Progenitor cell of endocrine pancreas (in vitro differentiated cells): ENCODE measurements around the gene ZBTB18. TPM values are rescaled to one million over a fixed set of nuclear protein-coding genes. Genes with fewer than 3 reads are reported as not detected.

Source experiments
- DNase-seq: peaks from one replicate; pipeline ENCODE4 v3.0.0; 2021; ENCODE audit warnings: low spot score; ENCODE audit not compliant: unreplicated experiment
- H3K27ac Mint-ChIP-seq: 2 replicates; pipeline ENCODE4 v1.8.0; 2021; ENCODE audit warnings: mild to moderate bottlenecking, moderate library complexity, mixed read lengths
- H3K27me3 Mint-ChIP-seq: 2 replicates; pipeline ENCODE4 v1.8.0; 2021; ENCODE audit warnings: mixed read lengths
- H3K36me3 Mint-ChIP-seq: 2 replicates; pipeline ENCODE4 v1.8.0; 2022; ENCODE audit warnings: mixed read lengths; ENCODE audit not compliant: insufficient read depth
- H3K4me1 Mint-ChIP-seq: 2 replicates; pipeline ENCODE4 v1.8.0; 2021; ENCODE audit warnings: low read depth, mixed read lengths
- H3K4me3 Mint-ChIP-seq: 2 replicates; pipeline ENCODE4 v1.8.0; 2021; ENCODE audit warnings: low read depth, mild to moderate bottlenecking, moderate library complexity, mixed read lengths
- H3K9me3 Mint-ChIP-seq: 2 replicates; pipeline ENCODE4 v1.8.0; 2021; ENCODE audit warnings: low read depth, mixed read lengths
- total RNA-seq: library from RNA; stranded (reverse); gene quantifications from 2 replicates; pipeline ENCODE4 v1.2.1, GENCODE V29; 2021
- TF ChIP-seq, protein P1 (sequence below): fragments of 200-600 bp; sonication (generic); IDR thresholded peaks from one replicate; pipeline ENCODE4 v1.5.0; 2021; ENCODE audit warnings: antibody characterized with exemption, mild to moderate bottlenecking; ENCODE audit not compliant: unreplicated experiment

ZBTB18 gene
- total RNA-seq, 1 donor from 2014 or later, result 32.3 TPM

GRCh38 chr1:244099258-244099930, 48.3 kb downstream of the ZBTB18 start:
- no peak overlapping the region for H3K27ac Mint-ChIP-seq
- H3K9me3 Mint-ChIP-seq, result peaks cover 5% of the 10 kb centered on the region
- DNase-seq, result no peak
- H3K36me3 Mint-ChIP-seq, result no peaks in the 10 kb centered on the region
- TF ChIP-seq, protein P1, sequence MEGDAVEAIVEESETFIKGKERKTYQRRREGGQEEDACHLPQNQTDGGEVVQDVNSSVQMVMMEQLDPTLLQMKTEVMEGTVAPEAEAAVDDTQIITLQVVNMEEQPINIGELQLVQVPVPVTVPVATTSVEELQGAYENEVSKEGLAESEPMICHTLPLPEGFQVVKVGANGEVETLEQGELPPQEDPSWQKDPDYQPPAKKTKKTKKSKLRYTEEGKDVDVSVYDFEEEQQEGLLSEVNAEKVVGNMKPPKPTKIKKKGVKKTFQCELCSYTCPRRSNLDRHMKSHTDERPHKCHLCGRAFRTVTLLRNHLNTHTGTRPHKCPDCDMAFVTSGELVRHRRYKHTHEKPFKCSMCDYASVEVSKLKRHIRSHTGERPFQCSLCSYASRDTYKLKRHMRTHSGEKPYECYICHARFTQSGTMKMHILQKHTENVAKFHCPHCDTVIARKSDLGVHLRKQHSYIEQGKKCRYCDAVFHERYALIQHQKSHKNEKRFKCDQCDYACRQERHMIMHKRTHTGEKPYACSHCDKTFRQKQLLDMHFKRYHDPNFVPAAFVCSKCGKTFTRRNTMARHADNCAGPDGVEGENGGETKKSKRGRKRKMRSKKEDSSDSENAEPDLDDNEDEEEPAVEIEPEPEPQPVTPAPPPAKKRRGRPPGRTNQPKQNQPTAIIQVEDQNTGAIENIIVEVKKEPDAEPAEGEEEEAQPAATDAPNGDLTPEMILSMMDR, result no peak
- peaks cover 2% of the 10 kb centered on the region for H3K4me1 Mint-ChIP-seq
- peaks cover 24% of the 10 kb centered on the region for H3K27me3 Mint-ChIP-seq
- H3K4me3 Mint-ChIP-seq, result no peak overlapping the region

DNA sequence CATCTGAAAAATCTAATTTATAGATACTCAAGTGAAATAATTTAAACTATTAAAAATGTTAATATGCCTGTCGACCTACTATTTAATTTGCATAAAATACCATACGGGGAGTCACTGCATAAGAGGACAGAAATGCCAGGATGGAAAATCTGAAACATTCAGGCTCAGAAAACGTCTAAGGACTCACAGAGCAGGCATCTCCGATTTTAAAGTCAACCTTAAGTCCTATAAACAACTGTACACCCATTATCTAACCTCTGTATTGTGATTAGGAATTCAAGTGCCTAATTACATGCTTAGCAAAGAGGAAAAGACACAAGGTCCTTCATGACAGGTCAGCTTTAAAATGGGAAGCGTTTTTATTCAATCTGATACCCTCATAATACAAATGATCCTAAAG, 49.2 kb downstream of the ZBTB18 start:
- Mint-ChIP-seq H3K36me3 (no peaks in the 10 kb centered on the region), H3K27ac (no peak overlapping the region), H3K4me1 (peaks cover 5% of the 10 kb centered on the region), H3K27me3 (peaks cover 24% of the 10 kb centered on the region), H3K4me3 (no peak overlapping the region), H3K9me3 (peaks cover 5% of the 10 kb centered on the region)
- no peak for DNase-seq
- TF ChIP-seq, protein P1, result no peak

DNA sequence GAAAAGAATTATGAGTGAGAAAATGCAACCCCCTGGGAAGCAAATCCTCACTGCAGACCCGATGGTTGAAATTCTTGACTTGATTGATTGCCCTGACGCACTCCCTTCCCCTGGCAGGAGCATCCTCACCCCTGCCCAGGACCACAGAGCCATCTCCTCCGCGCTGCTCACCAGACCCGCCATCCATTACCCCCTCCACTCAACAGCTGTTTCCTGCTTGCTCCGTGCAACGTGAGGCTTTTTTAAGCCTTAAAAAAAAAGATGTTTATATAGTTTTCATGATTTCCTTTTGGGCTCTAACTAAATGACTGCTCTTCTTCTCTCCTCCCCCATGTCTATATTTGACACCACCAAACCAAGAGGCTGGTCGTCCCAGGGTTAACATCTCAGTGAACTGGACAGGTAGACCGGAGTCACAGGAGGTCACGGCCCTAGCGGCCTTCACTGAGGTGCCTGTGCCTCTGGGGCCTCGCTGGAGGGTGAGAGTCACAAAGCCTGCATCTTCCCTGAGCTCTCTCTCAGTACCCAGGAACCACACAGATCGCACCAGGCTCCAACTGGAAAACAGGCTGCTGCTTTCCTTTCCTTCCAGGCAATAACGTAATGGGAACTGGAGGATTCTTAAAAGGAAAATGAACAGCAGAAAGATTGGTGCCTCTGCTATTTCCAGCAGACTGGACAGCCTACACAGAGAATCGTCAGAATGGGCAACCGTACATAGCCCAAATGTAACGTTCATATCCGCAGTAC, 49.8 kb downstream of the ZBTB18 start:
- TF ChIP-seq, protein P1, result no peak
- Mint-ChIP-seq H3K4me1 (peaks cover 8% of the 10 kb centered on the region), H3K27me3 (peaks cover 26% of the 10 kb centered on the region), H3K4me3 (no peak overlapping the region), H3K36me3 (no peaks in the 10 kb centered on the region), H3K9me3 (peaks cover 5% of the 10 kb centered on the region), H3K27ac (no peak overlapping the region)
- DNase-seq, result no peak

DNA sequence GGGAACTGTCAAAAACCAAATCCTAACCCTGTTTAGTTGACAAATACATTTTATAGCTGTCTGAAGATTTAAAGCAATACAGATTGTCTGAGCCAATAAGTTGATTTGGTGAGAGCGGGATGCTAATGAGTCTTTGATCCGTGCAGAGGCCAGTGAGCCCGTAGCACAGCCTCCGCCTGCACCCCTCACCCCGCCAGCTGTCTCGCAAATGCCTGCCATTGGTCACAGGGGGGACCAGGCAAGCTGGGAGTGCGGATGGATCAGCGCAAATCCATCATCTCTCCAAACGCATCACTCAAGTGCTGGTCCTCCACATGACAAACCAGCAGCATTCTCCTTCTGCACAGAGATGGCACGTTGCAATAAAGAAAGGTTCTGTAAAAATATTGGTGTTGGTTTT, 51.0 kb downstream of the ZBTB18 start:
- H3K36me3 Mint-ChIP-seq, result no peaks in the 10 kb centered on the region
- H3K27ac Mint-ChIP-seq, result no peak overlapping the region
- H3K9me3 Mint-ChIP-seq, result peaks cover 5% of the 10 kb centered on the region
- H3K4me1 Mint-ChIP-seq, result peaks cover 14% of the 10 kb centered on the region
- DNase-seq, result no peak
- H3K4me3 Mint-ChIP-seq, result no peak overlapping the region
- TF ChIP-seq, protein P1, result no peak
- peaks cover 27% of the 10 kb centered on the region for H3K27me3 Mint-ChIP-seq

DNA sequence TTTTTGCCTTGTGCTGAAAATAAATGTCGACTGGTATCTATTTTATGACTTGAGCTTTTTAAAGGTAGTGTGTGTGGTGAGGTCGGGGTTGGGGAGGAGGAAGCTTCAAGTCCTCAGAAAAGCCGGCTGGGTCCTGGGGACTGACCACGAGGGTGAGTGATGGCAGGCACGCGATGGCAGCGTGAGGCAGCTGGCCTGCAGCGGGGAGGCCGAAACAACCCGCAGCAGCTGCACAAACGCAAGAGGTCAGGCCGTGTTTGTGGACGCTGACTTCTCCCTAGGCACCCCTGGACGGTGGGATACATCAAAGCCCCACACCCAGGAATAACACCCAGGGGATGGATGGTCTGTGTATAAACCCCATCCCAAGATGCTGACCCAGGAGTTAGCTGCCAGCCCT, 51.4 kb downstream of the ZBTB18 start:
- Mint-ChIP-seq H3K27me3 (peaks cover 26% of the 10 kb centered on the region), H3K4me3 (no peak overlapping the region), H3K4me1 (peaks cover 18% of the 10 kb centered on the region), H3K27ac (no peak overlapping the region), H3K9me3 (peaks cover 5% of the 10 kb centered on the region), H3K36me3 (no peaks in the 10 kb centered on the region)
- TF ChIP-seq, protein P1, result no peak
- no peak for DNase-seq
